ENCODE data around the gene CANT1. TPM values are rescaled to one million over a fixed set of nuclear protein-coding genes. Genes with fewer than 3 reads are reported as not detected.
A peak's percentile ranks its signal among the peaks of the same experiment; 100 is the strongest.
"Not testable (repeated sequence)": the region's sequence is repeated elsewhere in the genome, so short reads cannot be mapped to it uniquely, and the experiment has no call there.

CANT1 gene
- polyA plus RNA-seq, 2 donors: 24.1 to 24.5 TPM

DNA sequence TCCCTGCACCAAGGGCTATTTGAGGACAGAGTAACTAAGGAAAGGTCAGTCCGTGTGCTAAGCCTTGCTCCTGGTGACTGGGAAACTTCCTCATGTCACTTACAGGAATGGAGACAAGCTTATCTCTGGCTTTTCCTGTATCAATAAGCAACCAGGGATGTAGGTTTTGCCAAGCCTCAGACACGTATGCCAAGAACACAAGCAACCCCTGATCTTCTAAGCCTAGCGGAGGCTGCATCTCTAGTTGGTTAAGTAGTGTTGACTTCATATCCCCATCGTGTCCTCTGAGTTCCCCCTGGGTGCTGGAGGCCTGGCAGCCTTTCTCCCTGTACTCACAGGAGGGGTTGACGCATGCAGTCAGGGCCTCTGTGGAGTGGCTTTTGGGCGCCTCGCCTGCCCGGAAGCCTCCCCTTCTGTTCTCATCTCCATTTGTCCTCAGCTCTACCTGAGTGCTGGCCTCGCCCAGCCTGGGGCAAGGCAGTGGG, 13.0 kb upstream of the CANT1 start:
- no peaks in the 10 kb centered on the region for H3K36me3 ChIP-seq (ENCODE audit: control insufficient read depth in 2 of 2, insufficient read depth in 2 of 2, low read length in 1 of 2)
- H3K4me3 ChIP-seq (ENCODE audit: low read depth in 1 of 2, low read length in 2 of 2): no peak overlapping the region
- 68 to 79% methylated on average over 8 to 9 of the region's 9 CpGs for WGBS, 2 donors
- H3K27me3 ChIP-seq (ENCODE audit: control insufficient read depth in 1 of 2, insufficient read depth in 2 of 2, low read length in 2 of 2): no peaks in the 10 kb centered on the region
- peaks cover 3 to 17% of the 10 kb centered on the region in 2 donors for H3K4me1 ChIP-seq (ENCODE audit: control insufficient read depth in 2 of 2, insufficient read depth in 2 of 2, low read length in 1 of 2)
- H3K9me3 ChIP-seq (ENCODE audit: control insufficient read depth in 2 of 2, insufficient read depth in 1 of 2, low read depth in 1 of 2, low read length in 1 of 2): no peaks in the 10 kb centered on the region
- peak overlapping the region in 1 of 2 donors; percentile 18 for H3K27ac ChIP-seq (ENCODE audit: low read depth in 2 of 2, low read length in 1 of 2)

DNA sequence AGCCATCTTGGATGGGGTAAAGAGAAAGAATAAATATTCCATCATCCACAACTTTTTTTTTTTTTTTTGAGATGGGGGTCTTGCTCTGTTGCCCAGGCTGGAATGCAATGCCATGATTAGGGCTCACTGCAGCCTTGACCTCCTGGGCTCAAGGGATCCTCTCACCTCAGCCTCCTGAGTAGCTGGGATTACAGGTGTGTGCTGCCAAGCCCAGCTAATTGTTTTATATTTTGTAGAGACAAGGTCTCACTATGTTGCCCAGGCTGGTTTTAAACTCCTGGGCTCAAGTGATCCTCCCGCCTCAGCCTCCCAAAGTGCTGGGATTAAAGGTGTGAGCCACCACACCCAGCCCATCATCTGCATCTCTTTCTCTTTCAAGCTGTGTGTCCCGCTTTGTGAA, 12.4 kb upstream of the CANT1 start:
- not testable (repeated sequence) for H3K9me3 ChIP-seq (ENCODE audit: control insufficient read depth in 2 of 2, insufficient read depth in 1 of 2, low read depth in 1 of 2, low read length in 1 of 2); H3K36me3 ChIP-seq (ENCODE audit: control insufficient read depth in 2 of 2, insufficient read depth in 2 of 2, low read length in 1 of 2); H3K4me3 ChIP-seq (ENCODE audit: low read depth in 1 of 2, low read length in 2 of 2); H3K27me3 ChIP-seq (ENCODE audit: control insufficient read depth in 1 of 2, insufficient read depth in 2 of 2, low read length in 2 of 2); H3K27ac ChIP-seq (ENCODE audit: low read depth in 2 of 2, low read length in 1 of 2)
- H3K4me1 ChIP-seq (ENCODE audit: control insufficient read depth in 2 of 2, insufficient read depth in 2 of 2, low read length in 1 of 2): peaks cover 0 to 10% of the 10 kb centered on the region in 2 donors
- 95% methylated on average over 2 of the region's 2 CpGs for WGBS, 2 donors

DNA sequence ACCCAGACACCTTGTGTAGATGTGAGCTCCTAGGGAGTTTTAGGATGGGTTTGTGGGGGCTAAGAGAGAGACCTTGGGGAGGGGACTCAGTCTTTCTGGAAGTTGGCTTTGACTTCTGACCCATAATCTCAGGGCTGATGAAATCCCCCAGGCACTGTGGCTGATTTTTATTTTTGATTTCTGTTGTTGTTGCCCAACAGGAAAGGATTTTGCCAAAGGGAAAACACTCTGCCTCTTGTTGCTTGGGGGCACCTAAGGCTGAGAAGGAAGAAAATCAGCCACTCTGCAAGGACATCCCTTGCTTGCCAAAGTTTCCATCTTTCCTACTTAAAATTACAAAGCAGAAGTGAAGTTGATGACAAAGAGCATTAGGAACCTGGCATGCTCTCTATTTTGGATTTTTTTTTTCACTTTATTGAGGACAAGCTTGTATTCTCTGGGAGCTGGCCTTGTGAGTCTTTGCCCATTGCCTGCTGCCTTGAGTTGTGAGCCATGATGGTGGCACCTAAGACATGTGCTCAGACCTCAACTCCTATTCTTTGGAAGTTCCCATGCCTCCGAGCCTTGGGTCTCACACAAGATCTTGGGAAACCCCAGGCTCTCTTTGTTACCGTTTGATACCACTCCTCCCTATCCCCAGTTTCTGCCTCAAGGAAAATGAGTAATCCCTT, 11.2 kb upstream of the CANT1 start:
- Histone ChIP-seq H3K4me3 (ENCODE audit: low read depth in 1 of 2, low read length in 2 of 2) (no peak overlapping the region), H3K4me1 (ENCODE audit: control insufficient read depth in 2 of 2, insufficient read depth in 2 of 2, low read length in 1 of 2) (peaks cover 0 to 7% of the 10 kb centered on the region in 2 donors), H3K27ac (ENCODE audit: low read depth in 2 of 2, low read length in 1 of 2) (peak overlapping the region in 1 of 2 donors; percentile 35), H3K9me3 (ENCODE audit: control insufficient read depth in 2 of 2, insufficient read depth in 1 of 2, low read depth in 1 of 2, low read length in 1 of 2) (no peaks in the 10 kb centered on the region), H3K27me3 (ENCODE audit: control insufficient read depth in 1 of 2, insufficient read depth in 2 of 2, low read length in 2 of 2) (no peaks in the 10 kb centered on the region), H3K36me3 (ENCODE audit: control insufficient read depth in 2 of 2, insufficient read depth in 2 of 2, low read length in 1 of 2) (no peaks in the 10 kb centered on the region)
- 36 to 47% methylated on average over 2 of the region's 2 CpGs for WGBS, 2 donors

DNA sequence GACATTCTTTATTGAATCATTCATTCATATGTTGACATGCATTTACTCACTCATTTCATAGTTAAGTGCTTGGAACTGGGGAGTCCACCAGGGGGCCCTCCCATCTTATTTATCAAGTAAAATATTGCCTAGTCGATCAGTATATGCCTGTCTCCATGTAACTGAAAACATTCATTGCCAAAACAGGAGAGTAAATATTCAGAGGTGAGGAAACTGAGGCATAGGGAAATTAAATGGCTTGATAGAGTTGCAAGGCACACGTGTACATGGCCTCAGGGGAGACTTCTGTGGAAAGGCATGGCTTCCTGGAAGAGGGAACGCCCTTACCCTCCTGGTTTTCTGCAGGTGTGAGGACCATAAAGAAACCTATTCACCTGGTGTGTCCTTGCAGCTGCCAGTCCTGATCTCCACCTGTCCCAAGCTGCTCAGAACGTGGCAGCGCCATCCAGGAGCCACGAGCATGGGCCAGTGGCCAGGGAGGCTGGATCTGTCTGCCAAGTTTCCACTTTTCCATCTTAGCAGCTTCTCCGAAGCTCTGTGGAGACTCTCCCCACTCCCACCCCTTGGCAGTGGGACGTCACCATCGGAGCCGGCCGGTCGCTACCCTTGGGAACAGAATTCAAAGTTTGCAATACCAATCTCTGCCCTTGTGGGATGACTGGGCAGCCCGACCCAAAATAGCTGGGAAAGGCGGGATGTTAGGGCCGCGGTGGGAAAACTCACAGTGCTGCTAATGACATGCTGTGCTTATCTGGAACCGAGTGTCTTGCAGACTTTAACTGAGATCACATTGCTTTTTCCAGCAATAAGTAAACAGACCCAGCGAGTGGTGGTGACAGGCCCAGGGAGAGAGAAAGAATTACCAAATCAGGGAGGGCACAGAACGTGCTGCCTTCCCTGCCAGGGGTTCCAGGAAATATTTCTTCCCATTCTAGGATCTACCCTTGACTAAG, 10.3 kb upstream of the CANT1 start:
- Histone ChIP-seq H3K36me3 (ENCODE audit: control insufficient read depth in 2 of 2, insufficient read depth in 2 of 2, low read length in 1 of 2) (no peaks in the 10 kb centered on the region), H3K4me3 (ENCODE audit: low read depth in 1 of 2, low read length in 2 of 2) (no peak overlapping the region), H3K9me3 (ENCODE audit: control insufficient read depth in 2 of 2, insufficient read depth in 1 of 2, low read depth in 1 of 2, low read length in 1 of 2) (no peaks in the 10 kb centered on the region), H3K4me1 (ENCODE audit: control insufficient read depth in 2 of 2, insufficient read depth in 2 of 2, low read length in 1 of 2) (peaks cover 0 to 7% of the 10 kb centered on the region in 2 donors), H3K27ac (ENCODE audit: low read depth in 2 of 2, low read length in 1 of 2) (peak overlapping the region; percentile 35 to 66), H3K27me3 (ENCODE audit: control insufficient read depth in 1 of 2, insufficient read depth in 2 of 2, low read length in 2 of 2) (no peaks in the 10 kb centered on the region)
- 23% methylated on average over 19 of the region's 19 CpGs for WGBS, 2 donors

DNA sequence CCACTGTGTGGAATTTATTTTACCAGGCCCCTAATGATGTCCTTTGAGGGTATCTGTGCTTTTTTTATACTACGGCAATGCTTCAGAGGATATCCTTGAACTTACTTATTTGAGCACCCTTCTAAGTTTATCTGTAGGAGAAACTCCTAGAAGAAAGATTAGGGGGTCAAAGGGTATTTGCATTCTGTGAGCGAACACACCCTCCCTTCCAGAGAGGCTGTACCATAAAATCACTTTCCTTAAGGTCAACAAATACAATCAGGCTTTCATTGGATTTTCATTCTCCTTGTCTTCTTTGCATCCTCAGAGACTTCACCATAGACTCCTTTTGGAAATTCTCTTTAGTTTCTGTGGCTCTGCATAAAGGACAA, 9.7 kb upstream of the CANT1 start:
- Histone ChIP-seq H3K27me3 (ENCODE audit: control insufficient read depth in 1 of 2, insufficient read depth in 2 of 2, low read length in 2 of 2) (no peaks in the 10 kb centered on the region), H3K36me3 (ENCODE audit: control insufficient read depth in 2 of 2, insufficient read depth in 2 of 2, low read length in 1 of 2) (no peaks in the 10 kb centered on the region), H3K4me3 (ENCODE audit: low read depth in 1 of 2, low read length in 2 of 2) (no peak overlapping the region), H3K27ac (ENCODE audit: low read depth in 2 of 2, low read length in 1 of 2) (no peak overlapping the region), H3K9me3 (ENCODE audit: control insufficient read depth in 2 of 2, insufficient read depth in 1 of 2, low read depth in 1 of 2, low read length in 1 of 2) (no peaks in the 10 kb centered on the region), H3K4me1 (ENCODE audit: control insufficient read depth in 2 of 2, insufficient read depth in 2 of 2, low read length in 1 of 2) (peaks cover 0 to 4% of the 10 kb centered on the region in 2 donors)
- WGBS, 2 donors: 76 to 82% methylated on average over 2 of the region's 2 CpGs

DNA sequence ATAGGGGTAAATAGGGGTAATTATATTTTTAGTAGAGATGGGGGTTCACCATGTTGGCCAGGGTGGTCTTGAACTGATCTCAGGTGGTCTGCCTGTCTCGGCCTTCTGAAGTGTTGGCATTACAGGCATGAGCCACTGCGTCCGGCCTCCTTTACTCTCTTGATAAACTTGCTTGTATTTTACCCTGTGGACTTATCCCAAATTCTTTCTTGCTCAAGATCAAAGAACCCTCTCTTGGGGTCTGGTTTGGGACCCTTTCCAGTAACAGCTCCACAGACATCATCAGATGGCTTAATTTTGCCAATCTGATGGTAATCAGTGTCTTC, 8.8 kb upstream of the CANT1 start:
- 95% methylated on average over 3 of the region's 3 CpGs for WGBS, 2 donors

DNA sequence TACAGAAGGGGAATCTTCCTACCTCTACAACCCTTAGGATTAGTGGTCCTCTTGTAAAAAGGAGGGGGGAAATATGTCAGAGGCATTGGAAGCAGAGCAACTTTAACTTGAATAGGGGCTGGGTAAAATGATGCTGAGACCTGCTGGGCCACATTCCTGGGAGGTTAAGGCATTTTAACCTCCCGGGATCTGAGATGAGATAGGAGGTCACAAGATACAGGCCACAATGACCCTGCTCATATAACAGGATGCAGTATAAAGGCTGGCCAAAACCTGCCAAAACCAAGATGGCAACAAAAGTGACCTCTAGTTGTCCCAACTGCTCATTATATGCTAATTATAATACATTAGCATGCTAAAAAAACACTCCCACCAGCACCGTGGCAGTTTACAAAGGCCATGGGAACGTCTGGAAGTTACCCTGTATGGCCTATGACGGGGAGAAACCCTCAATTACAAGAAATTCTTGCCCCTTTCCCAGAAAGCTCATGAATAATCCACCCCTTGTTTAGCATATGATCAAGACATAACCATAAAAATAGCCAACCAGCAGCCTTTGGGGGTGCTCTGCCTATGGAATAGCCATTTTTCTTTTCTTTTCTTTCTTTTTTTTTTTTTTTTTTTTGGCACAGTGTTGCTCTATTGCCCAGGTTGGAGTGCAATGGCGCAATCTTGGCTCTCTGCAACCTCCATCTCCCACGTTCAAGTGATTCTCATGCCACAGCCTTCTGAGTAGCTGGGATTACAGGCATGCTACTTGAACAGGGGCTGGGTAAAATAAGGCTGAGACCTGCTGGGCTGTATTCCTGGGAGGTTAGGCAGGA, 8.2 kb upstream of the CANT1 start:
- 64 to 66% methylated on average over 6 of the region's 6 CpGs for WGBS, 2 donors
- Histone ChIP-seq H3K4me3 (ENCODE audit: low read depth in 1 of 2, low read length in 2 of 2) (no peak overlapping the region), H3K9me3 (ENCODE audit: control insufficient read depth in 2 of 2, insufficient read depth in 1 of 2, low read depth in 1 of 2, low read length in 1 of 2) (no peaks in the 10 kb centered on the region), H3K27ac (ENCODE audit: low read depth in 2 of 2, low read length in 1 of 2) (no peak overlapping the region), H3K36me3 (ENCODE audit: control insufficient read depth in 2 of 2, insufficient read depth in 2 of 2, low read length in 1 of 2) (no peaks in the 10 kb centered on the region), H3K4me1 (ENCODE audit: control insufficient read depth in 2 of 2, insufficient read depth in 2 of 2, low read length in 1 of 2) (peaks cover 0 to 2% of the 10 kb centered on the region in 2 donors), H3K27me3 (ENCODE audit: control insufficient read depth in 1 of 2, insufficient read depth in 2 of 2, low read length in 2 of 2) (no peaks in the 10 kb centered on the region)

More for the DNA sequence above, 8.8 kb upstream of the CANT1 start:
- H3K4me3 ChIP-seq (ENCODE audit: low read depth in 1 of 2, low read length in 2 of 2): no peak overlapping the region
- no peaks in the 10 kb centered on the region for H3K9me3 ChIP-seq (ENCODE audit: control insufficient read depth in 2 of 2, insufficient read depth in 1 of 2, low read depth in 1 of 2, low read length in 1 of 2)
- H3K27me3 ChIP-seq (ENCODE audit: control insufficient read depth in 1 of 2, insufficient read depth in 2 of 2, low read length in 2 of 2): no peaks in the 10 kb centered on the region
- peaks cover 0 to 2% of the 10 kb centered on the region in 2 donors for H3K4me1 ChIP-seq (ENCODE audit: control insufficient read depth in 2 of 2, insufficient read depth in 2 of 2, low read length in 1 of 2)
- H3K27ac ChIP-seq (ENCODE audit: low read depth in 2 of 2, low read length in 1 of 2): no peak overlapping the region
- no peaks in the 10 kb centered on the region for H3K36me3 ChIP-seq (ENCODE audit: control insufficient read depth in 2 of 2, insufficient read depth in 2 of 2, low read length in 1 of 2)

DNA sequence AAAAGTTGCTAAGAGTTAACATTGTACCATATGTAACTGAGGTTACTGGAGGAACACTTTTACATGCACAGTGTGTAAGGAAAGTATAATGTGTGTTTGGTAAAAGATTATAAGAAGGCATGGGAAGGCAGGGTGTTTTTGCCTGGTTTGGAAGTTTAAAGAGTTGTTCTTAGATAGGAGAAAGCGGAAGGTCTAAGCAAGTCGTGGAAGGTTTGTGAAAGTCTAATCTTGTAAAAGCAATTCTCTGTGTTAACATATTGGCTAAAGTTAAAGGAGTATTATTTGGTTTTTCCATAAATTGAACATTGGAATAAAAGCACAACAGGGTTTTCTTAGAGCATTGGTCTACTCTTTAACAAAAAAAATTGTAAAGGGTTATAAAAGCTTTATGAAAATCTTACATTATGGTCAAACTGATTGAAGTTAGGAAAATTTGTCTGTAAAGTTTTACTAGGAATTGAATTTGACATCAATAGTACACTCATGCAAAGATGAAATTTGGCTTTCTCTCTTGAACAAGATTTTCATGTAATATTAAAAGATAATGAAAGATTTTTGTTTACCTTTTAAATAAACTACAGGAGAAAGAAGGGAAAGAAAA, 4.7 kb upstream of the CANT1 start:
- no peaks in the 10 kb centered on the region for H3K4me1 ChIP-seq (ENCODE audit: control insufficient read depth in 2 of 2, insufficient read depth in 2 of 2, low read length in 1 of 2)
- no peaks in the 10 kb centered on the region for H3K36me3 ChIP-seq (ENCODE audit: control insufficient read depth in 2 of 2, insufficient read depth in 2 of 2, low read length in 1 of 2)
- H3K4me3 ChIP-seq (ENCODE audit: low read depth in 1 of 2, low read length in 2 of 2): no peak overlapping the region
- no peaks in the 10 kb centered on the region for H3K27me3 ChIP-seq (ENCODE audit: control insufficient read depth in 1 of 2, insufficient read depth in 2 of 2, low read length in 2 of 2)
- H3K9me3 ChIP-seq (ENCODE audit: control insufficient read depth in 2 of 2, insufficient read depth in 1 of 2, low read depth in 1 of 2, low read length in 1 of 2): no peaks in the 10 kb centered on the region
- no peak overlapping the region for H3K27ac ChIP-seq (ENCODE audit: low read depth in 2 of 2, low read length in 1 of 2)
- 84 to 96% methylated on average over 2 of the region's 2 CpGs for WGBS, 2 donors

DNA sequence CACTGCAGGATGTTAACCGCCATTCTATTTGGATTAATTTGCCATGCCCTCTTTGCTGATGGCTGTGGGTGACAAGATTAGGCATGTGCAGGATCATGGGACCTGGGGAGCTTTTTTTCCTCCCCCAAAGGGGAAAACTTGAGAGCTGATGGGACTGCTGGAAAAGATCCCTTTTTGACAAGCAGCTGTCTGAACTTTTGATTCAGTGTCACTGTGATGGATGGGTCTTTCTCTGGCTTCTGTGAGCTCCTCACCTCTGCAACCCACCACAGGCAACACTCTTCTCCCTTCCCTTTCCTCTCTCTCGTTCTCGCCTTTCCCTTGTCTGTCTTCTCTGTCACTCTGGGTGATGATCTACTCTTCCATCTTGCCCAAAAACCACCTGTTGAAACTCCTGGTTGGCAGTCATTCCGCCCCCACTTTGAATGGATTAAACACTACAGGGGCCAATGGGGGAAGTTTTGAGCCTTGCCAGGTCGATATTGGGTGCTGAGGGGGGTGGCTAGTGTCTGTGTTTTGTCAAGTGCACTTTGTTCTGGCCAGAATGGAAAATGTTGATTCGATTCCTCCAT, 3.1 kb upstream of the CANT1 start:
- H3K4me3 ChIP-seq (ENCODE audit: low read depth in 1 of 2, low read length in 2 of 2): no peak overlapping the region
- peaks cover 6 to 9% of the 10 kb centered on the region in 2 donors for H3K4me1 ChIP-seq (ENCODE audit: control insufficient read depth in 2 of 2, insufficient read depth in 2 of 2, low read length in 1 of 2)
- H3K27ac ChIP-seq (ENCODE audit: low read depth in 2 of 2, low read length in 1 of 2): no peak overlapping the region
- H3K36me3 ChIP-seq (ENCODE audit: control insufficient read depth in 2 of 2, insufficient read depth in 2 of 2, low read length in 1 of 2): no peaks in the 10 kb centered on the region
- H3K27me3 ChIP-seq (ENCODE audit: control insufficient read depth in 1 of 2, insufficient read depth in 2 of 2, low read length in 2 of 2): no peaks in the 10 kb centered on the region
- H3K9me3 ChIP-seq (ENCODE audit: control insufficient read depth in 2 of 2, insufficient read depth in 1 of 2, low read depth in 1 of 2, low read length in 1 of 2): no peaks in the 10 kb centered on the region
- 77% methylated on average over 6 of the region's 6 CpGs for WGBS, 2 donors
